Fibroblast of villous mesenchyme (primary cell): ENCODE results near the gene RAPGEF5. TPM values are rescaled to one million over a fixed set of nuclear protein-coding genes. Genes with fewer than 3 reads are reported as not detected.

ENCODE experiments used
- DNase-seq: peaks from one replicate; pipeline ENCODE4 v3.0.0-alpha.2; 2010; ENCODE audit warnings: low read depth
- H3K4me3 ChIP-seq: 2 replicates; pipeline ENCODE4 v1.5.1; 2011; ENCODE audit warnings: low read depth, mild to moderate bottlenecking, low read length
- CTCF ChIP-seq: IDR thresholded peaks from 2 replicates; pipeline ENCODE4 v1.5.1; 2012; ENCODE audit warnings: low read depth, mild to moderate bottlenecking, low read length; ENCODE audit not compliant: insufficient read depth
- total RNA-seq: library from RNA; depleted of rRNA; stranded (reverse); fragments of >200 nt; gene quantifications from 2 replicates; pipeline ENCODE4 v1.2.3, GENCODE V29; 2012

The RAPGEF5 gene
- total RNA-seq, 1 donor: 0.86 TPM

GRCh38 chr7:22256541-22257096 lies 100.3 kb downstream of the RAPGEF5 start:
- no peak for DNase-seq
- no peak for TF ChIP-seq CTCF
- H3K4me3 ChIP-seq: no peak overlapping the region

DNA sequence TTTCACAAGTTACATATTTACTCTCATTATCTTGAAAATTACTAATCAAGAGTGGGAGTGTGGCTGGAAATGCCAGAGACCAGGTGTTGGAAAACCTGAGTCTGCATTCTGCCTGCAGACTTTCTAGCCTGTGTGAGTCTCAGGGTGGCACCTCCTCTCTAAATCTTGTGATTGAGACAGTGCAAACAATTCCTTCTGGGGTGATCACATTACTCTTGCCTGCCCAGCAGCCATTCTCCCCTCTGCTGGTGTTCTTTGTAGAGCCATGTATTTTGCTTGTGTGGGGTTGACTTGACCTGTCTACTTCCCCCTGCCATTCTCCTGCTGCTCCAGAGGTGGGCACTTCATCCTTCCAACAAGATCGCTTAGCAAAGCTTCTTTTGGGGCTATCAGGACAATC lies 101.1 kb downstream of the RAPGEF5 start:
- no peak for TF ChIP-seq CTCF
- H3K4me3 ChIP-seq: no peak overlapping the region
- no peak for DNase-seq

GRCh38 chr7:22255342-22255741 lies 101.6 kb downstream of the RAPGEF5 start:
- no peak for DNase-seq
- no peak for TF ChIP-seq CTCF
- no peak overlapping the region for H3K4me3 ChIP-seq

DNA sequence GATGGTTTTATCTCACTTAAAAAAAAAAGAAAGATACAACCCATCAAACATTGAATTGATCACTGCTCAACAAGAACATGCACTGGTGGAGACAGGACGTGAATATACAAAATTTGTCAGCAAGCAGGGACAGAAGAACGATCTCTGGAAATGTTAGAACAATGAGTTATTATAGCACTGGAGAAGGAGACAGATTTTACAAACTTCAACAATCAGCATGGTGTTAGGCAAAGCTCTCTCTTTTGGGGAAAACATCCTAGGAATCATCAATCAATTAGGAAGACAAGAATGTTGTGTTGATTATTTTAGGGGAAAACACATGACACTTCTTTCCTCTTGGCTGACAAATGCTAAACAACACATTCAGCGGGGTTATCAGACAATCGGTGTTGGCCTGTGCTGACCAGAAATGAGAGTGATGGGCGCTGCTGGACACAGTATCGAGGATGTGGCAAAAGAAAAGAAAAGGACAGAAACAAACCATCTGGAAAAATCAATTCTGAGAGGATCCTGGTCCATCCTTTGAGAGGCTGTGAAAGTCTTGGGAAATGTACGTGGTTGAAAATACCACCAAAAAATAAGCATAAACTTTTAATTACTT lies 103.9 kb downstream of the RAPGEF5 start:
- H3K4me3 ChIP-seq: no peak overlapping the region
- no peak for DNase-seq
- no peak for TF ChIP-seq CTCF

- no peak for DNase-seq
- no peak for TF ChIP-seq CTCF
- H3K4me3 ChIP-seq: no peak overlapping the region
Observed at GRCh38 chr7:22252016-22252415, 104.9 kb downstream of the RAPGEF5 start.

DNA sequence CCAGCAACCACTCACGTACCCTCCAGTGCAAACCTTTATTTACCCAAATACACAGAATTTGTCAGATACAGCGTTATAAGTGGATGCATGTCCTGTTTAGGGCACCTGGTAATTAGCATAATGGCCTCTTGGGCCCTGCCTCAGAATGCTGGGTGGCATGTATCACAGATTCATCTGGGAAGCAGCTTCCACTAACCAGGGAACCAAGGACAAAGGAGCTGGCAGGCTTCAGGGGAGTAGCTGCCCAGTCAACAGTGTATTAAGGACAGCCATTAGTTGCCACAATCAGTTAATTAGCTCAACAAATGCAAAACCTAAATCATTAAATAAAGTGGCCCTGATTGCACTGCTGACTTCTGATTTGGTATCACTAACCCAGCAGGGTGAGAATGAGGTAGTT lies 105.7 kb downstream of the RAPGEF5 start:
- no peak overlapping the region for H3K4me3 ChIP-seq
- no peak for DNase-seq
- no peak for TF ChIP-seq CTCF

DNA sequence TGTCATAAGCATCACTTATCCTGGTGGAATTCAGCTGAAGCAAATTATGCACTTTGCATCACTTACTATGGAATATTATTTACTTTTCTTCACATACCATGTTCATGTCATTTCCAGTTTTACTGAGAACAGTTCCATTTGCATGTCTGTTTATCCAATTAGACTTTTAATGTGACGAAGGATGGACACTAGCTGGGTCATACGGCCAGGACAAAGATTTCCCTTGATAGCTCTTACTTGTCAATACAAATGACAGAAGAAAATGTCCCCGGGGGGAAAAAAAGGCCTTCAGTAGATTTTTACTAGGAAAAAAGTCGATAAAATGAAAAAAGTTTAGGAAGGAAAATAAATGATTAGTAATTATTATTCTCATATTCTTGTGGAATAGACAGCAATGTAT lies 106.6 kb downstream of the RAPGEF5 start:
- DNase-seq: no peak
- no peak for TF ChIP-seq CTCF
- H3K4me3 ChIP-seq: no peak overlapping the region
